ENCODE measurements around the gene NUDT10. TPM values are rescaled to one million over a fixed set of nuclear protein-coding genes. Genes with fewer than 3 reads are reported as not detected.
A peak's percentile ranks its signal among the peaks of the same experiment; 100 is the strongest.
"Not testable (repeated sequence)": the region's sequence is repeated elsewhere in the genome, so short reads cannot be mapped to it uniquely, and the experiment has no call there.

NUDT10 gene
- total RNA-seq = under 1 TPM in 2 of 5 experiments, not detected in 3; 0.19 to 0.29 TPM
- not detected for polyA plus RNA-seq
- total RNA-seq = not detected

GRCh38 chrX:51332188-51332942, at the start of gene NUDT10:
Gene NUDT10, plus strand, starts transcription at chrX:51332822. Its CDS starts 144 bp downstream, at chrX:51332966.
- H3K9me3 Mint-ChIP-seq = no peaks in the 10 kb centered on the region
- ATAC-seq = peak; percentile 42
- H3K27ac Mint-ChIP-seq = peak within 1 kb of the TSS in 2 of 9 donors; percentile 31 to 49
- peak within 1 kb of the TSS; percentile 74 to 88 (median 84) for H3K4me3 Mint-ChIP-seq
- intact Hi-C loops (cut with micrococcal nuclease) = loop anchor here in 1 of 2 donors (10.0 kb wide), 1 partner anchor 932 kb away; no protein-coding TSS in a partner anchor
- H3K36me3 ChIP-seq (ENCODE audit: control insufficient read depth in 2 of 3, insufficient read depth in 3 of 3, low read length in 3 of 3) = no peaks in the 10 kb centered on the region
- H3K27me3 ChIP-seq (ENCODE audit: control insufficient read depth in 2 of 2, insufficient read depth in 2 of 2, low read length in 2 of 2) = no peaks in the 10 kb centered on the region
- H3K9me3 ChIP-seq (ENCODE audit: control insufficient read depth in 2 of 3, low read length in 3 of 3) = no peaks in the 10 kb centered on the region
- peak in 5 of 9 donors; percentile 1 to 44 (median 7) for DNase-seq
- no peak within 1 kb of the TSS for H3K4me3 ChIP-seq (ENCODE audit: low read length)
- CTCF ChIA-PET = no interaction called here
- H3K36me3 Mint-ChIP-seq = peaks cover 0 to 3% (median 0%) of the 10 kb centered on the region in 5 donors
- peaks cover 0 to 11% (median 2%) of the 10 kb centered on the region in 7 donors for H3K4me1 Mint-ChIP-seq
- no peaks in the 10 kb centered on the region for H3K4me1 ChIP-seq (ENCODE audit: control insufficient read depth in 2 of 2, insufficient read depth in 2 of 2, low read length in 2 of 2)
- no peak within 1 kb of the TSS for H3K27ac ChIP-seq (ENCODE audit: low read depth, low read length)
- peaks cover 0 to 8% (median 0%) of the 10 kb centered on the region in 5 donors for H3K27me3 Mint-ChIP-seq
- POLR2A ChIA-PET = no interaction called here

- ChIA-PET POLR2A (no interaction called here), CTCF (no interaction called here)
- no peak for DNase-seq
- H3K27me3 Mint-ChIP-seq = no peaks in the 10 kb centered on the region
- H3K4me1 Mint-ChIP-seq = peaks cover 0 to 2% (median 0%) of the 10 kb centered on the region in 7 donors
- H3K36me3 Mint-ChIP-seq = peaks cover 0 to 47% (median 24%) of the 10 kb centered on the region in 5 donors
- H3K4me3 Mint-ChIP-seq = no peak overlapping the region
- H3K4me1 ChIP-seq (ENCODE audit: control insufficient read depth in 2 of 2, insufficient read depth in 2 of 2, low read length in 2 of 2) = no peaks in the 10 kb centered on the region
- H3K9me3 Mint-ChIP-seq = peaks cover 0 to 6% (median 0%) of the 10 kb centered on the region in 11 donors
- H3K9me3 ChIP-seq (ENCODE audit: control insufficient read depth in 2 of 3, low read length in 3 of 3) = no peaks in the 10 kb centered on the region
- intact Hi-C loops (cut with micrococcal nuclease) = no loop called here
- H3K27ac Mint-ChIP-seq = no peak overlapping the region
- H3K27ac ChIP-seq (ENCODE audit: low read depth, low read length) = no peak overlapping the region
- no peaks in the 10 kb centered on the region for H3K27me3 ChIP-seq (ENCODE audit: control insufficient read depth in 2 of 2, insufficient read depth in 2 of 2, low read length in 2 of 2)
- no peak overlapping the region for H3K4me3 ChIP-seq (ENCODE audit: low read length)
- H3K36me3 ChIP-seq (ENCODE audit: control insufficient read depth in 2 of 3, insufficient read depth in 3 of 3, low read length in 3 of 3) = no peaks in the 10 kb centered on the region
- ATAC-seq = no peak
These were observed 40.2 kb upstream of the NUDT10 start for GRCh38 chrX:51292421-51292820.

- Mint-ChIP-seq H3K27ac (no peak overlapping the region), H3K36me3 (peaks cover 0 to 61% (median 25%) of the 10 kb centered on the region in 5 donors), H3K4me3 (no peak overlapping the region), H3K27me3 (no peaks in the 10 kb centered on the region), H3K9me3 (peaks cover 0 to 2% (median 0%) of the 10 kb centered on the region in 11 donors), H3K4me1 (peaks cover 0 to 3% (median 0%) of the 10 kb centered on the region in 7 donors)
- no peaks in the 10 kb centered on the region for H3K36me3 ChIP-seq (ENCODE audit: control insufficient read depth in 2 of 3, insufficient read depth in 3 of 3, low read length in 3 of 3)
- no peaks in the 10 kb centered on the region for H3K9me3 ChIP-seq (ENCODE audit: control insufficient read depth in 2 of 3, low read length in 3 of 3)
- H3K4me3 ChIP-seq (ENCODE audit: low read length) = no peak overlapping the region
- no peaks in the 10 kb centered on the region for H3K4me1 ChIP-seq (ENCODE audit: control insufficient read depth in 2 of 2, insufficient read depth in 2 of 2, low read length in 2 of 2)
- H3K27me3 ChIP-seq (ENCODE audit: control insufficient read depth in 2 of 2, insufficient read depth in 2 of 2, low read length in 2 of 2) = no peaks in the 10 kb centered on the region
- H3K27ac ChIP-seq (ENCODE audit: low read depth, low read length) = no peak overlapping the region
- intact Hi-C loops (cut with micrococcal nuclease) = no loop called here
- POLR2A ChIA-PET = no interaction called here
- CTCF ChIA-PET = no interaction called here
- DNase-seq (no peak), ATAC-seq (no peak)
These were observed 36.5 kb upstream of the NUDT10 start for GRCh38 chrX:51296138-51296537.

- H3K27me3 ChIP-seq (ENCODE audit: control insufficient read depth in 2 of 2, insufficient read depth in 2 of 2, low read length in 2 of 2) = no peaks in the 10 kb centered on the region
- intact Hi-C loops (cut with micrococcal nuclease) = no loop called here
- no peak overlapping the region for H3K27ac Mint-ChIP-seq
- H3K9me3 Mint-ChIP-seq = peaks cover 0 to 5% (median 0%) of the 10 kb centered on the region in 11 donors
- CTCF ChIA-PET = interaction anchor here (0.6 kb wide), 1 partner anchor 35 kb away, joined by 3 read pairs; no protein-coding TSS in a partner anchor
- H3K4me3 ChIP-seq (ENCODE audit: low read length) = no peak overlapping the region
- peaks cover 0 to 44% (median 26%) of the 10 kb centered on the region in 5 donors for H3K36me3 Mint-ChIP-seq
- H3K4me3 Mint-ChIP-seq = no peak overlapping the region
- no peak overlapping the region for H3K27ac ChIP-seq (ENCODE audit: low read depth, low read length)
- H3K36me3 ChIP-seq (ENCODE audit: control insufficient read depth in 2 of 3, insufficient read depth in 3 of 3, low read length in 3 of 3) = no peaks in the 10 kb centered on the region
- no peak for ATAC-seq
- H3K27me3 Mint-ChIP-seq = no peaks in the 10 kb centered on the region
- no peaks in the 10 kb centered on the region for H3K4me1 ChIP-seq (ENCODE audit: control insufficient read depth in 2 of 2, insufficient read depth in 2 of 2, low read length in 2 of 2)
- H3K4me1 Mint-ChIP-seq = no peaks in the 10 kb centered on the region
- POLR2A ChIA-PET = no interaction called here
- H3K9me3 ChIP-seq (ENCODE audit: control insufficient read depth in 2 of 3, low read length in 3 of 3) = no peaks in the 10 kb centered on the region
- no peak for DNase-seq
These were observed 16.4 kb upstream of the NUDT10 start for GRCh38 chrX:51316271-51316670.

GRCh38 chrX:51332943-51333785, 542 bp downstream of the NUDT10 start:
- H3K36me3 Mint-ChIP-seq; H3K9me3 Mint-ChIP-seq; H3K27ac Mint-ChIP-seq; CTCF ChIA-PET; H3K27me3 ChIP-seq (ENCODE audit: control insufficient read depth in 2 of 2, insufficient read depth in 2 of 2, low read length in 2 of 2); H3K4me3 ChIP-seq (ENCODE audit: low read length); H3K4me1 ChIP-seq (ENCODE audit: control insufficient read depth in 2 of 2, insufficient read depth in 2 of 2, low read length in 2 of 2); H3K27me3 Mint-ChIP-seq; H3K27ac ChIP-seq (ENCODE audit: low read depth, low read length); H3K9me3 ChIP-seq (ENCODE audit: control insufficient read depth in 2 of 3, low read length in 3 of 3); POLR2A ChIA-PET; H3K36me3 ChIP-seq (ENCODE audit: control insufficient read depth in 2 of 3, insufficient read depth in 3 of 3, low read length in 3 of 3): not testable (repeated sequence)
- ATAC-seq (peak; percentile 22), DNase-seq (peak in 3 of 9 donors; percentile 1 to 5 (median 1))
- peaks cover 0 to 11% (median 2%) of the 10 kb centered on the region in 7 donors for H3K4me1 Mint-ChIP-seq
- intact Hi-C loops (cut with micrococcal nuclease) = loop anchor here in 1 of 2 donors (10.0 kb wide), 1 partner anchor 932 kb away; no protein-coding TSS in a partner anchor
- peak overlapping the region; percentile 74 to 88 (median 84) for H3K4me3 Mint-ChIP-seq

GRCh38 chrX:51334276-51334675, 1.7 kb downstream of the NUDT10 start:
- POLR2A ChIA-PET = no interaction called here
- peaks cover 0 to 8% (median 0%) of the 10 kb centered on the region in 5 donors for H3K27me3 Mint-ChIP-seq
- intact Hi-C loops (cut with micrococcal nuclease) = loop anchor here in 1 of 2 donors (10.0 kb wide), 1 partner anchor 931 kb away; no protein-coding TSS in a partner anchor

More at GRCh38 chrX:51334276-51334675, 1.7 kb downstream of the NUDT10 start:
- H3K4me1 Mint-ChIP-seq = peaks cover 0 to 11% (median 2%) of the 10 kb centered on the region in 7 donors
- no peak for DNase-seq
- H3K9me3 Mint-ChIP-seq = no peaks in the 10 kb centered on the region
- H3K4me1 ChIP-seq (ENCODE audit: control insufficient read depth in 2 of 2, insufficient read depth in 2 of 2, low read length in 2 of 2) = no peaks in the 10 kb centered on the region
- no peak overlapping the region for H3K27ac ChIP-seq (ENCODE audit: low read depth, low read length)
- no peaks in the 10 kb centered on the region for H3K27me3 ChIP-seq (ENCODE audit: control insufficient read depth in 2 of 2, insufficient read depth in 2 of 2, low read length in 2 of 2)
- H3K36me3 Mint-ChIP-seq = no peaks in the 10 kb centered on the region
- H3K4me3 Mint-ChIP-seq = peak overlapping the region in 5 of 10 donors; percentile 51 to 82 (median 70)
- no peak for ATAC-seq
- no peaks in the 10 kb centered on the region for H3K36me3 ChIP-seq (ENCODE audit: control insufficient read depth in 2 of 3, insufficient read depth in 3 of 3, low read length in 3 of 3)
- H3K4me3 ChIP-seq (ENCODE audit: low read length) = no peak overlapping the region
- H3K27ac Mint-ChIP-seq = no peak overlapping the region
- CTCF ChIA-PET = interaction anchor here (4.3 kb wide), 1 partner anchor 87 kb away, joined by 44 read pairs; no protein-coding TSS in a partner anchor
- H3K9me3 ChIP-seq (ENCODE audit: control insufficient read depth in 2 of 3, low read length in 3 of 3) = no peaks in the 10 kb centered on the region

Measured in naive thymus-derived CD4-positive, alpha-beta T cell (primary cell).